HG03039 (cell line): ENCODE data around the gene EPC2.

Experiments used
- ATAC-seq: cut with Tn5 transposase; IDR thresholded peaks from one replicate; pipeline ENCODE4 v1.9.1; 2021; ENCODE audit warnings: mild to moderate bottlenecking, moderate library complexity; ENCODE audit not compliant: unreplicated experiment

The EPC2 gene

DNA sequence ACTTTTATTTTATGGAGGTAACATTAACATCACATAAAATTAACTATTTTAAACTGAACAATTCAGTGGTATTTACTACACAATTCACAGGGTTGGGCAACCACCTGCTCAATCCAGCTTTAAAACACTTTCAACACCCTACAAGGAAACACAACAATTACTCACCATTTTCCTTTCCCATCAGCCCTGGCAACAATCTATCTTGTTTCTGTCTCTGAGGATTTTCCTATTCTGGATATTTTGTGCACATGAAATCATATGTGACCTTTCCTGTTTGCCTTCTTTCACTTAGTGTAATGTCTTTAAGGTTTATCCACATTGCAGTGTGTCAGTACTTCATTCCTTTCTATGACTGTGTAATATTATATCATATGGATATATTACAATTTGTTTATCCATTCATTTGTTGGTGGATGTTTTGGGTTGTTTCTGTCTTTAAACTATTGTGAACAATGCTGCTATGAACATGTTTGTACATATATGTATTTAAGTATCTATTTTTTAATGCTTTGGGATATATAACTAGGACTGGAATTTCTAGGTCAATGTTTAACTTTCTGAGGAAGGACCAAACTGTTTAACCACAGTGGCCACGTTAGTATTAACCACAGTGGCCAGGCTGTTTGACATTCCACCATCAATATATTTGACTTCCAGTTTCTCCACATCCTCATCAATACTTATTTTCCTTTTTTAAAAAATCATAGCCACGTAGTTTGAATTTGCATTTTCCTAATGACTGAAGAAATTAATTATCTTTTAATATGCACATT is 158.1 kb downstream of the EPC2 start:
- no peak for ATAC-seq

- no peak for ATAC-seq
Measured at GRCh38 chr2:148810081-148810480, 165.5 kb downstream of the EPC2 start.

DNA sequence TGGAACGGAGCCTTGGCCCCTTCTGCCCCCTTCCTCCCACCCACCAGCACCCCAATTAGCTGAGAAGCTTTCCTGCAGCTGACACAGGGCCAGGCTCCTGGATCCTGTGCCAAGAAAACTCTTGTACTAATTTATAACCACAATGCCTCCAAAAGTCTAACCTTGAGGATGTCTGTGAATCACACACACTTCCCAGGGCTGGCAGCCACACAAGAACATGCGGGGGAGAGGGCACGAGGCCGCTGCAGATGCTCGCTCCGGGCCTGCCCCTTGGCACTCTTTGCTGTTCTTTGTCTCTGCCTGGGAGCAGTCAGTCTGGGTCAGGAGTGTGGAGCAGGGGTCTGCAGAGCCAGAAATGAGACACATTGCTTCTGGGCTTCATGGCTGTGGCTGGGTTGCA is 167.8 kb downstream of the EPC2 start:
- ATAC-seq, result no peak

DNA sequence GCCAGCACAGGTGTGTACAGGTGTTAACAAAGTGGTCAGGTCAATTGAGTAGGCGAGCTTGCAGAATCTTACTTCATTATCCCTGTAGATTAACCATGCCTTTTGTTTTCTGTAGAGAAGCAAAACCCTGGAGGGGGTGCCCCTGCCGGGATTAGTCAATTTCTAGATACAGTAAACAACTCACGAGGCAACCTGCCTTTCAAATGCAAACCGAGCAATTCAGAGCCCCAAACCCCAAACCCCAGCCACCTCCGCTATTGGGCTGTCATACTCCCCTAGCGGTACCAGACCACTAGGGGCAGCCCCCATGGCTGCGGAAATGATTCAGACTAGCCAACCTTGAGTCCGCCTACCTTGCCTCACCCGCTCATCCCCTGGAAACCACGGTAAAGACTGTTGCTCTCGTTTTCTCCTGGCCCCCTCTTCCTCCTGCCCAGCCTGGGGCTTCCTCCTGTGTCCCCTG is 169.1 kb downstream of the EPC2 start:
- ATAC-seq, result peak; percentile 99

- ATAC-seq, result no peak
Measured at GRCh38 chr2:148814143-148814859, 169.8 kb downstream of the EPC2 start.

GRCh38 chr2:148814860-148815419 is 170.4 kb downstream of the EPC2 start:
- ATAC-seq, result no peak

- no peak for ATAC-seq
Measured at GRCh38 chr2:148816176-148816575, 171.6 kb downstream of the EPC2 start.

GRCh38 chr2:148817210-148817708 is 172.7 kb downstream of the EPC2 start:
- no peak for ATAC-seq

- no peak for ATAC-seq
Measured at GRCh38 chr2:148819019-148819585, 174.6 kb downstream of the EPC2 start.

- ATAC-seq, result no peak
Measured at GRCh38 chr2:148824190-148824589, 179.6 kb downstream of the EPC2 start.

DNA sequence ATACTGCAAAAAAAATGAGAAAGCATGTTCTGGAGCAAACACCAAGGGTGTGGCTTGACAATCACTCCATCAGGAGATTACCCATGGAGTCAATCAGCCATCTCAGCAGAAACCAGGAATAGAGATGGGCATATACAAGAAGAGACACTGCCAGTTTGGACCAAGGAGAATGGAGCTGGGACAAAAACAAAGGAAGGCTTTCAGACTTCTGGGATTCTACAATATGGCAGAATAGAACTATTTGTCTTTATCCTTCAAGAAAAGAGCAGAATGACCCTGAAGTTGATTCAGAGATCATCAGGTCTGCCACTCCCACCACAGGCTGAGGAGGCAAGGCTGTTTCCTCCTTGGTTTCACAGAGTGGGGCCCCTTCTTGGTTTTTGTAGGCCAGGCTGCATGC is 182.2 kb downstream of the EPC2 start:
- ATAC-seq, result no peak

DNA sequence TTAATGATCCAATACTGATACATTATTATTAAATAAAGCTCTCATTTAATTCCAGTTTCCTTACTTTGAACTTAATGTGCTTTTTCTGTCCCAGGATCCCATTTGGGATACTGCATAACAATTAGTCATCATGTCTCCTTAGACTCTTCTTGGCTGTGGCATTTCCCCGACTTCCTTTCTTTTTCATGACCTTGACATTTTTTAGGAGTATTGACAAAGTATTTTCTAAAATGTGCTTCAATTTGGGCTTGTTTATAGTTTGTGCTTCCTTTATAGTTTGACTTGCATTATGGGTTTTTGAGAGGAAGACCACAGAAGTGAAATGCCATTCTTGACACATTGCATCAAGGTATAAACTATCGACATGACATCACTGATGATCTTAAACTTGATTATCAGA is 184.4 kb downstream of the EPC2 start:
- ATAC-seq, result no peak

GRCh38 chr2:148829618-148830017 is 185.1 kb downstream of the EPC2 start:
- ATAC-seq, result no peak

GRCh38 chr2:148832637-148833036 is 188.1 kb downstream of the EPC2 start:
- ATAC-seq, result no peak
